HG02981 (cell line): ENCODE data around the gene CFAP61.
A peak's percentile ranks its signal among the peaks of the same experiment; 100 is the strongest.
"Not testable (repeated sequence)": the region's sequence is repeated elsewhere in the genome, so short reads cannot be mapped to it uniquely, and the experiment has no call there.

Source experiments
- ATAC-seq: cut with Tn5 transposase; IDR thresholded peaks from one replicate; pipeline ENCODE4 v1.9.1; 2021; ENCODE audit warnings: mild to moderate bottlenecking, moderate library complexity; ENCODE audit not compliant: unreplicated experiment

The CFAP61 gene

GRCh38 chr20:20207291-20207690 lies 155.0 kb downstream of the CFAP61 start:
- no peak for ATAC-seq

- peak; percentile 44 for ATAC-seq
Observed at GRCh38 chr20:20207872-20208271, 155.5 kb downstream of the CFAP61 start.

- no peak for ATAC-seq
Observed at GRCh38 chr20:20209684-20210083, 157.4 kb downstream of the CFAP61 start.

GRCh38 chr20:20210327-20210726 lies 158.0 kb downstream of the CFAP61 start:
- no peak for ATAC-seq

- no peak for ATAC-seq
Observed at GRCh38 chr20:20210943-20211273, 158.6 kb downstream of the CFAP61 start.

GRCh38 chr20:20211274-20211987 lies 159.1 kb downstream of the CFAP61 start:
- ATAC-seq, result no peak

GRCh38 chr20:20211988-20212518 lies 159.7 kb downstream of the CFAP61 start:
- ATAC-seq, result no peak

- ATAC-seq, result no peak
Observed at GRCh38 chr20:20212675-20213096, 160.4 kb downstream of the CFAP61 start.

GRCh38 chr20:20213526-20214121 lies 161.3 kb downstream of the CFAP61 start:
- ATAC-seq, result no peak

GRCh38 chr20:20214757-20215275 lies 162.5 kb downstream of the CFAP61 start:
- no peak for ATAC-seq

- no peak for ATAC-seq
Observed at GRCh38 chr20:20215976-20216727, 163.8 kb downstream of the CFAP61 start.

- ATAC-seq, result no peak
Observed at GRCh38 chr20:20216941-20217340, 164.6 kb downstream of the CFAP61 start.

GRCh38 chr20:20217621-20218020 lies 165.3 kb downstream of the CFAP61 start:
- ATAC-seq, result no peak

GRCh38 chr20:20218106-20218505 lies 165.8 kb downstream of the CFAP61 start:
- not testable (repeated sequence) for ATAC-seq

GRCh38 chr20:20219016-20219415 lies 166.7 kb downstream of the CFAP61 start:
- ATAC-seq, result no peak

- no peak for ATAC-seq
Observed at GRCh38 chr20:20220134-20220533, 167.8 kb downstream of the CFAP61 start.

GRCh38 chr20:20223981-20224380 lies 171.6 kb downstream of the CFAP61 start:
- no peak for ATAC-seq

GRCh38 chr20:20224806-20225205 lies 172.5 kb downstream of the CFAP61 start:
- no peak for ATAC-seq

- no peak for ATAC-seq
Observed at GRCh38 chr20:20225325-20226043, 173.2 kb downstream of the CFAP61 start.

GRCh38 chr20:20226554-20226953 lies 174.2 kb downstream of the CFAP61 start:
- no peak for ATAC-seq

- ATAC-seq, result no peak
Observed at GRCh38 chr20:20227013-20227571, 174.8 kb downstream of the CFAP61 start.
